Measurements from ENCODE around the gene ZSWIM6. TPM values are rescaled to one million over a fixed set of nuclear protein-coding genes. Genes with fewer than 3 reads are reported as not detected.
A peak's percentile ranks its signal among the peaks of the same experiment; 100 is the strongest.

ZSWIM6 gene
- total and polyA plus RNA-seq, 2 experiments from 2014 or later, result 3.9 to 6.0 TPM

DNA sequence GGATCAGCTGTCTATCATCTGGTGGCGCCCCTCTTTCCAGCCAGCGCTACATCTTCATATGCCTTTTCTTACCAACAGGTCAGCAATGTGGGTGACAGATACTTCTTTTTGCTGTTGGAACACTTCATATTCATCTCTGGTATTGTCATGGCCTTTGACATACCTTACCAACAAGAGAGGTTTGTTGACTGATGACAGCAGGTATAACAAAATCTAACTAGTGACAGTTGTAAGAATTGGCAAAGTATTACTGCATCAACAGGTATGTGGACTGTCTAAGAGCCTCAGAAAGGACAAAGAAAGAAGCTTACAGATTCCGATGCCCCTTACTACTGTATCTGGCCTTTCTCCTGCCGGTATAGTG is 29.9 kb upstream of the ZSWIM6 start:
- no peak overlapping the region for H3K27ac ChIP-seq (ENCODE audit: low read depth)
- H4K20me1 ChIP-seq (replicated peaks; ENCODE audit: insufficient read depth), result no peaks in the 10 kb centered on the region
- H3K9me3 Mint-ChIP-seq, result no peaks in the 10 kb centered on the region
- no peak overlapping the region for H3K4me3 ChIP-seq
- H3K79me2 ChIP-seq (replicated peaks; ENCODE audit: insufficient read depth), result no peaks in the 10 kb centered on the region
- TF ChIP-seq ZNF331 (CRISPR knock-in tag; IDR thresholded peaks at IDR 0.05; ENCODE audit: low read depth) (no peak), STAT1 (IDR thresholded peaks at IDR 0.05; ENCODE audit: unreplicated experiment) (no peak), NANOG (IDR thresholded peaks at IDR 0.05; ENCODE audit: borderline replicate concordance) (no peak), CTCF (conservative IDR thresholded peaks at IDR 0.05; ENCODE audit: low read depth in 2 of 2) (no peak), JUNB (IDR thresholded peaks at IDR 0.05; ENCODE audit: unreplicated experiment) (no peak), EZH2phosphoT487 (IDR thresholded peaks at IDR 0.05; ENCODE audit: unreplicated experiment) (no peak), ZNF114 (CRISPR knock-in tag; IDR thresholded peaks at IDR 0.05) (no peak), CREB1 (CRISPR knock-in tag; IDR thresholded peaks at IDR 0.05; ENCODE audit: low read depth) (no peak), EZH2 (IDR thresholded peaks at IDR 0.05; ENCODE audit: low read depth, unreplicated experiment) (no peak), ZNF462 (CRISPR knock-in tag; IDR thresholded peaks at IDR 0.05) (no peak)
- TF ChIP-seq, protein P1, sequence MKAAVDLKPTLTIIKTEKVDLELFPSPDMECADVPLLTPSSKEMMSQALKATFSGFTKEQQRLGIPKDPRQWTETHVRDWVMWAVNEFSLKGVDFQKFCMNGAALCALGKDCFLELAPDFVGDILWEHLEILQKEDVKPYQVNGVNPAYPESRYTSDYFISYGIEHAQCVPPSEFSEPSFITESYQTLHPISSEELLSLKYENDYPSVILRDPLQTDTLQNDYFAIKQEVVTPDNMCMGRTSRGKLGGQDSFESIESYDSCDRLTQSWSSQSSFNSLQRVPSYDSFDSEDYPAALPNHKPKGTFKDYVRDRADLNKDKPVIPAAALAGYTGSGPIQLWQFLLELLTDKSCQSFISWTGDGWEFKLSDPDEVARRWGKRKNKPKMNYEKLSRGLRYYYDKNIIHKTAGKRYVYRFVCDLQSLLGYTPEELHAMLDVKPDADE (IDR thresholded peaks at IDR 0.05), result no peak
- TF ChIP-seq, protein P2, sequence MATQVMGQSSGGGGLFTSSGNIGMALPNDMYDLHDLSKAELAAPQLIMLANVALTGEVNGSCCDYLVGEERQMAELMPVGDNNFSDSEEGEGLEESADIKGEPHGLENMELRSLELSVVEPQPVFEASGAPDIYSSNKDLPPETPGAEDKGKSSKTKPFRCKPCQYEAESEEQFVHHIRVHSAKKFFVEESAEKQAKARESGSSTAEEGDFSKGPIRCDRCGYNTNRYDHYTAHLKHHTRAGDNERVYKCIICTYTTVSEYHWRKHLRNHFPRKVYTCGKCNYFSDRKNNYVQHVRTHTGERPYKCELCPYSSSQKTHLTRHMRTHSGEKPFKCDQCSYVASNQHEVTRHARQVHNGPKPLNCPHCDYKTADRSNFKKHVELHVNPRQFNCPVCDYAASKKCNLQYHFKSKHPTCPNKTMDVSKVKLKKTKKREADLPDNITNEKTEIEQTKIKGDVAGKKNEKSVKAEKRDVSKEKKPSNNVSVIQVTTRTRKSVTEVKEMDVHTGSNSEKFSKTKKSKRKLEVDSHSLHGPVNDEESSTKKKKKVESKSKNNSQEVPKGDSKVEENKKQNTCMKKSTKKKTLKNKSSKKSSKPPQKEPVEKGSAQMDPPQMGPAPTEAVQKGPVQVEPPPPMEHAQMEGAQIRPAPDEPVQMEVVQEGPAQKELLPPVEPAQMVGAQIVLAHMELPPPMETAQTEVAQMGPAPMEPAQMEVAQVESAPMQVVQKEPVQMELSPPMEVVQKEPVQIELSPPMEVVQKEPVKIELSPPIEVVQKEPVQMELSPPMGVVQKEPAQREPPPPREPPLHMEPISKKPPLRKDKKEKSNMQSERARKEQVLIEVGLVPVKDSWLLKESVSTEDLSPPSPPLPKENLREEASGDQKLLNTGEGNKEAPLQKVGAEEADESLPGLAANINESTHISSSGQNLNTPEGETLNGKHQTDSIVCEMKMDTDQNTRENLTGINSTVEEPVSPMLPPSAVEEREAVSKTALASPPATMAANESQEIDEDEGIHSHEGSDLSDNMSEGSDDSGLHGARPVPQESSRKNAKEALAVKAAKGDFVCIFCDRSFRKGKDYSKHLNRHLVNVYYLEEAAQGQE (IDR thresholded peaks at IDR 0.05; ENCODE audit: unreplicated experiment), result no peak
- H3K9me2 ChIP-seq (ENCODE audit: insufficient read depth), result no peaks in the 10 kb centered on the region; the same call in 1 of the 2 replicates
- no peaks in the 10 kb centered on the region for H3K27me3 ChIP-seq (ENCODE audit: insufficient read depth)
- peaks cover 2% of the 10 kb centered on the region for H3K27me3 Mint-ChIP-seq (ENCODE audit: insufficient read depth, low read depth, poor library complexity)
- ATAC-seq (no peak), DNase-seq (ENCODE audit: low spot score) (no peak)
- no peaks in the 10 kb centered on the region for H3K36me3 Mint-ChIP-seq (ENCODE audit: low read depth)
- H3K27ac Mint-ChIP-seq, result no peak overlapping the region
- H3K4me2 ChIP-seq, result no peak overlapping the region
- H3K4me3 Mint-ChIP-seq, result no peak overlapping the region
- H3K4me1 ChIP-seq (ENCODE audit: insufficient read depth), result peaks cover 11% of the 10 kb centered on the region
- peaks cover 26% of the 10 kb centered on the region for H3K4me1 Mint-ChIP-seq
- H3K36me3 ChIP-seq (ENCODE audit: insufficient read depth), result no peaks in the 10 kb centered on the region
- H2AFZ ChIP-seq, result peak overlapping the region; percentile 92; the same call in 1 of the 2 replicates
- H3F3A ChIP-seq (replicated peaks; ENCODE audit: low read depth), result no peaks in the 10 kb centered on the region

Data from GM23338 (cell line).